Endothelial cell of umbilical vein (primary cell): ENCODE measurements around the gene GLB1L2.

Experiments used
- CTCF ChIP-seq, 2 donors: IDR thresholded peaks; 1 replicate in 1 of 2; 2 replicates in 1 of 2; pipeline ENCODE4 v1.5.1; 2011; ENCODE audit warnings: low read length in 2 of 2, mild to moderate bottlenecking in 2 of 2, moderate library complexity in 2 of 2, control low read depth in 1 of 2, inconsistent platforms in 1 of 2, low read depth in 1 of 2; ENCODE audit not compliant: insufficient read depth in 1 of 2; ENCODE audit errors: extremely low read depth in 1 of 2
- EZH2 ChIP-seq: IDR thresholded peaks from 2 replicates; pipeline ENCODE4 v1.6.1; 2012; ENCODE audit warnings: borderline replicate concordance, low read depth, mild to moderate bottlenecking, moderate library complexity, low read length, inconsistent platforms; ENCODE audit not compliant: severe bottlenecking
- JUN ChIP-seq: IDR thresholded peaks from 2 replicates; pipeline ENCODE4 v1.6.1; 2011; ENCODE audit warnings: borderline replicate concordance, low read depth; ENCODE audit not compliant: insufficient read length, insufficient read depth
- MAX ChIP-seq: IDR thresholded peaks from 2 replicates; pipeline ENCODE4 v1.6.1; 2011; ENCODE audit not compliant: insufficient read depth, insufficient read length
- POLR2A ChIP-seq: IDR thresholded peaks from 2 replicates; pipeline ENCODE4 v1.6.1; 2012; ENCODE audit warnings: low read depth, mild to moderate bottlenecking, control low read depth, low read length

GRCh38 chr11:134337051-134337450 is 5.3 kb downstream of the GLB1L2 start:
- TF ChIP-seq EZH2, result no peak
- no peak for TF ChIP-seq JUN
- no peak for TF ChIP-seq CTCF (IDR thresholded peaks at IDR 0.05; ENCODE audit: extremely low read depth in 1 of 2, insufficient read depth in 1 of 2, low read depth in 1 of 2, low read length in 2 of 2)
- no peak for TF ChIP-seq POLR2A
- TF ChIP-seq MAX, result no peak
